Stimulated activated CD4-positive, alpha-beta T cell treated with anti-CD3 and anti-CD28 coated beads, Interleukin-12 subunit alpha, Interleukin-12 subunit beta, amount 100 ng/mL, for 4 hours (primary cell): ENCODE measurements around the gene EFTUD2.

Experiments
- DNase-seq: peaks from one replicate; pipeline ENCODE4 v3.0.0-alpha.2; 2020

EFTUD2 gene

DNA sequence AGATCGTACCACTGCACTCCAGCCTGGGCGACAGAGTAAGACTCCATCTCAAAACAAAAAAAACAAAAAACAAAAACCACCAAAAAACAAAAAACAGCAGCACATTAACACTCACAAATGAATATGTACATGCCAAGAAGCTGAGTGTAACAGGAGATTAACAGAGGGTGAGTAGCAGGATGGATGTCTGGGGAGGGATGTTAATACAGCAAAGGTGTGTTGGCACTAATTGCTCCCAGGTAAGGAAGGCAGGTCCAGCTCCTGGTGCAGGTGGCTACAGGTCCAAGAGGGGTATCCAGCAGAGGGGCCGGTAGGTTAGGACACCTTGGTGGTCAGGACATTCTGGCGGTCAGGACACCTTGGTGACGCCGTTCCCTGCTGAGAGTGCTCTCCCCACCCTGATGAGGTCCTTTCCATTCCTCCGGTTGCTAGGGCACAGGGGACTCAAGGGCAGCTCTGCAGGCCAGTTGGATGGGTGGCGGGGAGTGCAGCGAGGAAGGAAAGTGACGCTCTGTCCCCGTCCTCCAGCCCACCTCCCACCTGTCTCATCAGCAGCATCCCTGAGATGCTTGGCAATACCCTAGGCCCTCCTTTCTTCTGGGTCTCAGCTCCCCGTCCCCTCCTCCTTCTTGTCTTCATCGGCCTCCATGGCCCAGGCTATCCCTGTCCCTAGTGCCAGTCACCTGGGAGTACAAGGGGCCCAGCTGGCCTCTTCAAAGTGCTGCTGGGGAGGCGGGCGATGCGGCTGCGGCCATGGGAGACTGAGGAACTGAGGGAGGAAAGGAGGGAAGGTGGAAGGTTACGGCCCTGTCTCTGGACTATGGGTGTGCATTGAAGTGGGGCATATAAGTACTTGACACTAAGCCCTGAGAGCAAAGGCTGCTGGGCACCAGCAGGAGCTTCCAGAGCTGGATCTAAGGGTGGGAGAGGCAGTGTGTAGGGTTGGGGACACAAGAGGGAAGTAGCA is 26.8 kb upstream of the EFTUD2 start:
- DNase-seq, result no peak

DNA sequence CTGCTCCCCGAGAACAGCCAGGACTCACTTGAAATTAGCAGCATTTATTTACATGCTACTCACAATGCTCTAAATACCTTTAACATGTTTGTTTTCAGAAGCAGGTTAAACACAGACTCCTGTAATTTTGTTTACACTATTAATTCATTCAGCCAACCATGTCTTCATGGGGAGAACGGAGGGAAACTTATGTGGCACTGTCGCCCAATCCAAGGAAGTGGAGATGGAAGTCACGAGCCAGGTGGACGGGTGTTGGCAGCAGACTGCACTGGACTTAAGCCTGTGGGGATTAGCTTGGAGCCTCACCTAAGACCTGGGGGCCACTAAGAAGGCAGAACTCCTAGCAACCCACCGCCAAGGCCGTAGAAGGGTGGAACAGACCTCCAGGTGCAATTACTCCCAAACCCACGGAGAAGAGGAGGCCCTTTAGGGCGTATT is 24.9 kb upstream of the EFTUD2 start:
- no peak for DNase-seq

DNA sequence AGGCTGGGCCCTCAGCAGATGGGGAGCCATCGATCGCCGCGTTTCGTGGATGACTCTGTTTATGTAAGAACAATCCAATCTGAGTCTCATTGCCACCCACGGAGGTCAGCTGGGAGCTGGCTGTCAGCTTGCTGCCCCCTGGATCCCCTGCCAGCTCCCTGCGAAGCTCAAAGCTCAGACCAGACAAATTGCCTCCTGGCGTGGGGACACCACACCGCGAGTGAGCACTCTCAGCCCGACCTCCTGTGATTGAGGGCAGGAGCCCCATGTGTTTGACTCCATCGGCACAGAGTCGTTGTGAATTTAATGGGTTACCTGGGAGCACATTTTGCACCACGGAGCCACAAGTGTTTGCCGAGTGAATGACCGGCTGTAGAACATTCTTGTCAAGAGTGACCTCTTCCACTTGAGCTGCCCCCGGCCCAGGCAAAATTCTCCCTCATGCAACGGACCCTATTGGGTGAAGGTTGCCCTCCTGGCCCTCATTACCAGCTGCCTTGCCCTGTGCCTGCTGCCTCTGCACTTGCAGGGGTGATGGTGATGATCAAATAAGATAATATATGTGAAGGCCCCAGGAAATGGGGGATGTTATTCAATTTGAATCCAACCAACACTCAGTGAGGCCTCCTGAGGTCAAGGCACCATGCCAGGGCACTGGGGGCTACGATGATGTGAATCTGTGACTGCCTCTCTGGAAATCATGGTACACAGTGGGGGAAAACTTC is 23.7 kb upstream of the EFTUD2 start:
- no peak for DNase-seq

DNA sequence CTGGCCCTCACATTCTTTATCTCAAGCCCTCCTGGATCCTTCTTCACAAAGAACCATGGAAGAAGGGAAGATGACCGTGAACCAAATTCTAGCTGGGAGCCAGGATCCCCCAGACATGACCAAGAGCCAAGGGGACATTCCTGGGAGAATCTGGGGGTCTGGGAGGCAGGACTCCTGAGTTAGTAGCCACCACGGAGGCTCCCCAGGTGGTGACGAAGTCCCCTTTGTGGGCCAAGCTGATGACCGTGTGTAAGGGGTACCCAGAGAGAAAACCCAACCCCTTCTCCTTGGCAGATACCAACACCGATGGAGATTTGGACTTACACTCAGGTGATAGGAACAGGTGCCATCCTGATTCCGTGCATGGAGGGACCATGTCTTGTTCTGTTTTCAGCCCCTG is 22.9 kb upstream of the EFTUD2 start:
- no peak for DNase-seq

DNA sequence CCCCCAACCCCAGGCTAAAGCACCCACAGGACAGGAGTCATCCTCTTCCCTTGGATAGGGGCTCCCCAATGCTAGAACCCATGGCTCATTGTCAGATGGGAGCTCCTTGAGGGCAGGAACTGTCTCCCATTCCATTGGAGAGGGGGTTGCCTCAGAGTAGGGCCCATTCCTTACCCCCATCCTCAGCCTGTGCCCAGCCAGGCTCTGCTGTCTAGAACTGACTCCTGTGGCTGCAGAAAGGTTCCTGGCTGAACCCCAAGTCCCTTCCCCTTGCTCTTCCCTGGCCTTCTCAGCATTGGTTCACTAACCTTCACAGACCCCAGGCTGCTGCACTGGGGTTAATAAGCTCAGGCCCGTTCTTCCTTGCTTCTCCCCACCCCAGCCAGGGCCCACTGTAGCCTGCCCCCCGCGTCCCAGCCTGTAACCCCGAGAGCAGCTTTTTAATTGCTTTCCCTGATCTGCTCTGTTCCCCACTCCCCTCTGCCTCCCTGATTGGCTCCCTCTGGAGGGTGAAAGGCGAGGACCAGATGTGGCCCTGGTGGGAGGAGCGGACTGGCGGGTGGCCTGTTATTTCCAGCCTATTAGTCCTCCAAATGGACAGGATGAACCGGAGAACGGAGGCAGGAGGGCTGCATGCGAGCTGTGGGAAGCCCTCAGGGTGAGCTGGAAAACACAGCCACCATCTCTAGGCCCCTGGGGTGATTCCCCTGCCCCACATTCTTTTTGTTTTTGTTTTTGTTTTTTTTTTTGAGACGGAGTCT is 22.1 kb upstream of the EFTUD2 start:
- DNase-seq, result no peak

DNA sequence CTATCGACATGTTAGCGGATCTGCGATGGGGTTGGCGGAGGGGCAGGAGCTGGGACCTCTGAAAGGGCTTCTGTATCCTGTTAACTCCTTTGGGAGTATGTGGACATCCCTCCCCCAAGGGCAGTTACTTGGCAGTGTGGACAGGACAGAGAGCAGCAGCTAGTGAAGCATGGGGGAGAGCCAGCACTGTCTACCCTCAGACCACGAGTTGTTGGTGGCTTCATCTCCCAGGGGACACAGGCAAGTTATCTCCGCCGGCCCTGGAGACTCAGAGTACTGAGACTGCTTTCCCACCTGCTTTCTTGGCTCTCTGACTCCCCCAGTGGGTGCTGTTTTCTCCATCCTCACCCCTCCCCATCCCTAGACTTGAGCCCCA is 21.3 kb upstream of the EFTUD2 start:
- no peak for DNase-seq

DNA sequence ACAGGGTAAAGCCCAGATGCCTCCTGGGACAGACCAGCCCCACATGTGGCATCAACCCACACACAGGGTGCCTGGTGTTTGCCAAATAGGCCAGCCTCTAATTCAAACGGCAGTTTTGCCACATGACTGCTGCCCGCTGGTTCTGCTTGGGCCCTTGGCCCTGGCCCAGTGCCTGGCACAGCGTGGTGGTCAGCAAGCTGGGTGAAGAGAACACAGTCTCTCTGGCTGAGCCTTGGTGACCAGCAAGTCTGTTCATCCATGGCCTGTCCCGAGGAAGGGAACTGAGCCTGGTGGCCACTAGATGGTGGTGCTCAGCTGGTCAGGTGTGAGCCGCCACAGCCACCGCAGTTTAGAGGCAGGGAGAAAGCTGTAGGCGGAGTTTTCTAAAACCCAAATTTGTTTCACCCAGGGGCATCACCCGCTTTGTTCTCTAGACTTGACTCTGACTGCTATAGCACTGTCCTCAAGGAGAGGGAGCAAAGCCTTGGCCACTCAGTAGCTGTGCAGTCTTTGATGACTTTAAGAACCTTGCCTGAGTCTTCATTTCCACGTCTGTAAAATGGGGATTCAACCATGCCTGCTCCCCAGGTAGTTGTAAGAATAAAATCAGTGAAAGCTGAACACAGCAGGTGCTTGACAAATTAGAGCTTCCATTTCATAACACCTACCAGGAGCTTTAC is 20.8 kb upstream of the EFTUD2 start:
- peak; percentile 44 for DNase-seq

DNA sequence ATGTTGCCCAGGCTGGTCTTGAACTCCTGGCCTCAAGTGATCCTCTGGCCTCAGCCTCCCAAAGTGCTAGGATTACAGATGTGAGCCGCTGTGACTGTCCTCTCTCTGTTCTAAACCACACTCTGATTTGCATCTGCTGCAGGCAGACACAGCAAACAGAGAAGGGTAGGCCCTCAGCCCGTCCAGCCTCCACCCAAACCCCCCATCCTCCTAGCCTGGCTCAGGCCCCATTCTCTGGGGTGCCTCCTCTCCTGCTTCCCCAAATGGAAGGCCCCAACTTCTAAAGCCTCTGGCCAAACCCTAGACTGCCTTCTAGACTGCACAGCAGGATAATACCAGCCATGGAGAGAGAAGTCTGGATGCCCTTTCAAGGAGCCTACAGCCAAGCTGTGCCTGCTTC is 20.2 kb upstream of the EFTUD2 start:
- no peak for DNase-seq

DNA sequence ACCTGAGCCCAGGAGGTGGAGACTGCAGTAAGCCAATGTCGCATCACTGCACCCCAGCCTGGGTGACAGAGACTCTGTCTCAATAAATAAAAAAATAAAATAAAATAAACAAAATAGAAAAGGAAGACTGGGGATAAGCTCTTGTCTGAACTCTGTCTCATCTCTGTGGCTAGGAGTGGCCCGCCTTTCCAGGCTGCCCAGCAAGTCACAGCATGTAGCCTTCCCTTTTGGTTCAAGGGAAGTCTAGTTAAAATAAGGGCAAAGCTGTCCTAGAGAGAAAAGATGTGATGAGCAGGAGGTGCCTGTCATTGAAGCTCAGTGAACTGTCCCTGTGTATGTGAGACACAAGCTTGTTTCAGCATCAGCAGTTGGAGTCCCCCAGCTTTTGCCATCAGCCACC is 18.8 kb upstream of the EFTUD2 start:
- no peak for DNase-seq

DNA sequence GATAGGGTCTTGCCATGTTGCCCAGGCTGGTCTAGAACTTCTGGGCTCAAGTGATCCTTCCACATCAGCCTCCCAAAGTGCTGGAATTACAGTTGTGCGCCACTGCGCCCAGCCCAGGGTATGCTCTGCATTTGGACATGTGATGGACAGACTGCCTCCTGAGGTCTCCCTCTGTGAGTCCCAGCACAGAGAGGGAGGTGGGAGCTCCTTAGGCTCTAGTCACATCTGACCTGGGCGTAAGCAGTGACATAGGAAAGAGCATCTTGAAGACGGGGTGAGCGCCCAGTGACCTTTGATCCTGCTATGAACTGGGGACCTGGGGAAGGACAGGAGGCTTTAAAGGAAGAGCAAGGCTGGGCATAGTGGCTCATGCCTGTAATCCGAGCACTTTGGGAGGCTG is 18.2 kb upstream of the EFTUD2 start:
- no peak for DNase-seq

DNA sequence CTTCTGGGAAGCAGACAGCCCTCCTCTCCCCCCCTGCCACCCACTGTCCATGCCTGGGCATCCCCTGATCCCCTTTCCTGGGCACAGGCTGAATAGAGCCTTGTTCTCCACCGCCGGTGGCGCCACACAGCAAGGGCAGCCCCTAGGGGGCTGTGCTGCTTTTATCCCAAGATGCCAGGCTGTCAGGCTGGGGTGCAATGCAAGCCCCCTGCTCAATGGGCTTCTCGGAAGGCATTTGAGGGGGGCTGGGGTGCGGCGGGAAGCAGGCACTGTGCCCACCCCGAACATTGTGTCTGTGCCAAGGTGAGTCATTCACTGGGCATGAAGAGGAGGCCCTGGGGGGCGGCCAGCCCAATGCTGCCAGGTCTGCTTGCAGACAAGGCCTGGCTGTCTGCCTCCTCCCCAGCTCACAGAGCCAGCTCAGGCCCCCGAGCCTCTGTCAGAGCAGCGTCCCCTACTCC is 17.6 kb upstream of the EFTUD2 start:
- no peak for DNase-seq

DNA sequence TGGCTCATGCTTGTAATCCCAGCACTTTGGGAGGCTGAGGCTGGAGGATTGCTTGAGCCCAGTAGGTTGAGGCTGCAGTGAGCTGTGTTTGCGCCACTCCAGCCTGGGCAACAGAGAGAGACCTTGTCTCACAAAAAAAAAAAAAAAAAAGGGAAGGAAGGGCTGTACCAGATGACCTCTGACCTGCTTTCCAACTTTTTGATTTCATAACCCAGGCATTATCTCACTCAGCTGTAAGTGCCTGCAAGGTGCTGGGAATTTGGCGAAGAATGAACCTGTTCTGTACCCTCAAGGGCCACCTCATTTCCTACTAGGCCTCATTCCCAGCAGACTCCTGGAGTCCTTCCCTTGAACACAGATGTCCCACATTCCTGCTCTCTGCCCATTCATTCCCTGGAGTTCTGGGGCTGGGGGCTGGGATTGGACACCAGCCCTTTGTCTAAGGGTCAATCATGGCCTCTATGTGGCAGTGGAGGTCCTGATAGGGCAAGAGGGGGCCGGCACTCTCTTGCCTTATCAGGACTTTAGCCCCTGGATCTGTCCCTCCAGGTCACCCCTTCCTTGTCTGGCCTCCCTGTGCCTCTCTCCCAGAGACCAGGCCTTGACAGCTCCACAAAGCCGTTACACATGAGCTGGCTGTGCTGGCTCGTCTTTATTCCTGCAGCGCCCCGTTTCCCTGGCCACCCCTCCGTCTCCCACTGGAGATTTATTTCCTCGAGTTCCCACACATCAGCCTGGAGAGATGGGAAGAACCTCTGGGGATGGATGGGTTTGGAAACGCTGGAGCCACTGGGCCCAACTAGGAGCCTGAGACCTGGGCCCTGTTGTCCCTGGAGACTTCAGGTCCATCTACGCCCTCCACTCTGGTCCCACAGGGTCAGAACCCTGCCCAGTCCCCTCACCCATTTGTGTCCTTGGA is 16.9 kb upstream of the EFTUD2 start:
- no peak for DNase-seq

DNA sequence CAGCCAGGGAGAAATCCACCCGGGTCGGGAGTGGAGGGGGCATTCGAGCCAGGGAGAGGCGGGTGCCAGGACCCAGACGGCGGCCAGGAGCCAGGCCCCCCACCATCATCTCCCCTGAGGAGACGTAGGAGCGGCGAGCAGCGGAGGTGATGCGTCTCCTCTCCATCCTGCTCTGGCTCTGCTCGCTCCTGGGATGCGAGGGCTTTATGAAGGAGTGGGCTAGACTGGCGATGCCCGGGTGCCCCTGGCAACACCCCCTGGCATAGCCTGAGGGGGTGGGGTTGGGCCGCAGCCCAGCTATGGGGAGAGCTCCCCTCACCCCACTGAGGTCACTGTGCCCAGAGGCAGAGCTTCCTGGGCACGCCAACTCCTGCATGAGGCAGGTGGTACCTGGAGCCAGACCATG is 16.1 kb upstream of the EFTUD2 start, which contains the start of gene GFAP:
TSS of gene GFAP (minus strand) at position 180 of the 406 bp plus-strand sequence. CDS start at position 166, 14 bp downstream.
- no peak for DNase-seq

DNA sequence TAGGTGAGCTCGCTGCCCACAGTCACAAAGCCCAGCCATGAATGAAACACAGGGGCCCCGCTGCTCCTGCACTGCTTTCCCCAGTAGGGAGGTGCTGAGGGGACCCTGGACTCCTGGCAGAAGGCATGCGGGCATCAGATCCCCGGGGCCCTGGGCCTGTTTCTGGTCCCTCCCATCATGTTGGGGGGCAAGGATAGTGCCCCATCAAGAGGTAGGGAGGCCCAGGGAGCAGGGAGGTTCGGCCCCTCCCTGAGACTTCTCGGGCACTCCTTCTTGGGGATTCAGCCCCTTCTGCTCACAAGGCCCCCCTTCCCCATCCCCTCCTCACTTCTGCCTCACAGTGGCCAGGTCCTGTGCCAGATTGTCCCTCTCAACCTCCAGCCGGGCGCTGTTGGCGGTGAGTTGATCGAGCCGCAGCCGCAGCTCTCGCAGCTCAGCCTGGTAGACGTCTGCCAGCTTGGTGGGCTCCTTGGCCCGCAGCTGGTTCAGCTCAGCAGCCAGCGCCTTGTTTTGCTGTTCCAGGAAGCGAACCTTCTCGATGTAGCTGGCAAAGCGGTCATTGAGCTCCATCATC is 15.5 kb upstream of the EFTUD2 start:
- DNase-seq, result no peak

DNA sequence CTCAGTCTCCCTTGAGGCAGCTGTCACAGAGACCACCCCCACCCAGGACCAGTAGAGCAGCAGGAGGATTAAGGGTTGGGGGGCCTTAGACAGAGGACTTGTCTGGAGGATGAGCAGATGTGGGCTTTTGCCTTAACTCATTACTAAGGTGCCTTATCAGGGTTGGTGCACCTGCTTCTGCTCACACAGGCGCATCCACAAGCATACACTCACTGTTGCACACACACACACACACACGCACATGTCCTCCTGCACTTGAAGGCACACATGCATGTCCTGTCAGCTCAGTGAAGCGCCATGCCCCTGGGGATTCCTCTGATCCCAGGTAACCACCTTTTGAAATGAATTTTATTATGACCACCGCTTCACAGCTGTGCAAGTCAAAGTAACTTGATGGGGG is 14.9 kb upstream of the EFTUD2 start:
- no peak for DNase-seq

DNA sequence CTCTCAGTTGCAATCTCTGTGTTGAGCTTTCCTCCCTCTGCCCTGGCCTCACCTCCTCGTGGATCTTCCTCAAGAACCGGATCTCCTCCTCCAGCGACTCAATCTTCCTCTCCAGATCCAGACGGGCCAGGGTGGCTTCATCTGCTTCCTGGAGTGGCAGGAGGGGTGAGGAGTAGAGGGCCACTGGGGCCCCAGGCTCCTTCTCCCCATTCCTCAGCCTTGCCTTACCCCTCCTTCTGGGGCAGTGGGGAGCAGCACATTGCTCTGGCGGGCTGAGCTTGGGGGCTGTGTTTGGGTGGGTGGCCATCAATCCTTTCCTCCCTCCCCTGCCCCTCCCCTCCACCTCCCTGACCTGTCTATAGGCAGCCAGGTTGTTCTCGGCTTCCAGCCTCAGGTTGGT is 14.4 kb upstream of the EFTUD2 start:
- no peak for DNase-seq

DNA sequence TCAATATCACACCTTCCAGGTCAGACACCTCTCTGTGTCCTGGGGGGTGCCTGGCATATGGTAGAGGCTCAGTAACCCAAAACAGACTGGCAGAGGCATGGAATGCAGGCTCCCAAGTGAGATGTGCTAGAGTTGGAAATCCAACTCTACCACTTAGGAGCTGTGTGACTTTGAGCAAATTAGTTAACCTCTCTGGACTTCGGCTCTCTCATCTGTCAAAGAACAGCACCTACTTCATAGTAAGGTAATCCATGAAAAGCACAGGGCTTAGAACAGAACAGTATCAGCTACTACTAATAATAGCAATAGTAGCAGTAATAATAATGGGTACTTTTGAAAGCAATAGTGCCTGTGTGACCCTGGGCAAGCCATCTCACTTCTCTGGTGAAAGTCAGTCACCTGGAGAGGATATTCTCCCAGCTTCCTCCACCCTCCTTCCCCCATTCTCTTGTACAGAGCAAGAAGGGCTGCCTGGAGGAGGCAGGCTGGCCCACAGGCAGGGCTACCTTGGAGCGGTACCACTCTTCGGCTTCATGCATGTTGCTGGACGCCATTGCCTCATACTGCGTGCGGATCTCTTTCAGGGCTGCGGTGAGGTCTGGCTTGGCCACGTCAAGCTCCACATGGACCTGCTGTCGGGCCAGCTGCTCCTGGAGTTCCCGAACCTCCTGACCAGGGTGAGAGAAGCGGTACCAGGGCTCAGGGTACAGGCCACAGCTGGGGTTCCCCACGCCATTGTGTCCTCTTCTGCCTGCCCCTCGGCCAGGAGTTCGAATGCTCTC is 13.7 kb upstream of the EFTUD2 start:
- DNase-seq, result no peak

DNA sequence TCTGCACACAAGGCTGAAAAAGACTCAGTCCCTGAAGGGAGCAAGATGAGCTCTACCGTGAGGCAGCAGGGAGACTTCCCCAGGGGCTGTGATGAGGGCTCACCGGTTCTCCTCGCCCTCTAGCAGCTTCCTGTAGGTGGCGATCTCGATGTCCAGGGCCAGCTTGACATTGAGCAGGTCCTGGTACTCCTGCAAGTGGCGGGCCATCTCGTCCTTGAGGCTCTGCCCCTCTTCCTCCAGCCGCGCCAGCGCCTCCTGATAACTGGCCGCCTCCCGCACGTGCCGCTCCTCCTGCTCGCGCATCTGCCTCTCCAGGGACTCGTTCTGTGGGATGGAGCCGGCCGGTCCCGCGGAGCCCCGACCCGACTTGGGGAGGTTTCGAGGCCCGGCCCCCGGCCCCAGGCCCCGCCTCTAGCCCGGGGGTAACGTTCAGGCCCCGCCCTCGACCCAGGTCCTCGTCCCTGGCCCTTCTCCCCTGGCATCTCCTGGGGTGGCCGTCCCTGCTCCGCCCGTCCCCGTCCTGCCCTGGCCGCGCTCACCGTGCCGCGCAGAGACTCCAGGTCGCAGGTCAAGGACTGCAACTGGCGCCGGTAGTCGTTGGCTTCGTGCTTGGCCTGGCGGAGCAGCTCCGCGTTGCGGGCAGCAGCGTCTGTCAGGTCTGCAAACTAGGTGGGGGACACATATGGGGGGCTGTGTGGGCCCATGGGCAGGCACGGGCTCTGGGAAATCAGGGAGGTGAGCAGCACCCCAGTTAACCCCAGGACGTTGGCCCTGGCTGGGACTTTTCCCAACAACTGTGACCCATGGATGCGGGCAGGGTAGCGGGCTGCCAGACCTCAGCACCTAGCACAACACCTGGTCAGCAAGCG is 12.1 kb upstream of the EFTUD2 start:
- DNase-seq, result peak; percentile 40
